MM.1S (cell line): ENCODE data around the gene PINLYP.

Source experiments
- DNase-seq: peaks from one replicate; pipeline ENCODE4 v3.0.0-alpha.2; 2015
- H2AFZ ChIP-seq: fragments of 300-600 bp; sonication (generic); 2 replicates; pipeline ENCODE4 v1.6.0; 2016; ENCODE audit warnings: antibody characterized with exemption, low read length
- H3F3A ChIP-seq: fragments of 300-600 bp; sonication (generic); 2 replicates; pipeline ENCODE4 v1.6.1; 2016; ENCODE audit warnings: mild to moderate bottlenecking, antibody characterized with exemption, low read length, moderate library complexity, mixed read lengths; ENCODE audit not compliant: insufficient read depth
- H3K27ac ChIP-seq: fragments of 300-600 bp; sonication (generic); 2 replicates; pipeline ENCODE4 v1.5.1; 2016; ENCODE audit warnings: mild to moderate bottlenecking, low read length
- H3K27me3 ChIP-seq: fragments of 300-600 bp; sonication (generic); replicated peaks from 2 replicates; pipeline ENCODE4 v1.6.0; 2016; ENCODE audit warnings: low read length; ENCODE audit not compliant: insufficient read depth
- H3K36me3 ChIP-seq: fragments of 300-600 bp; sonication (generic); replicated peaks from 2 replicates; pipeline ENCODE4 v1.6.1; 2016; ENCODE audit warnings: mild to moderate bottlenecking, low read length, mixed read lengths; ENCODE audit not compliant: insufficient read depth
- H3K4me1 ChIP-seq: fragments of 300-600 bp; sonication (generic); 2 replicates; pipeline ENCODE4 v1.6.1; 2016; ENCODE audit warnings: low read length, mixed read lengths
- H3K4me2 ChIP-seq: fragments of 300-600 bp; sonication (generic); 2 replicates; pipeline ENCODE4 v1.6.0; 2016; ENCODE audit warnings: low read depth, low read length
- H3K4me3 ChIP-seq: fragments of 300-600 bp; sonication (generic); 2 replicates; pipeline ENCODE4 v1.5.1; 2016; ENCODE audit warnings: low read length, mixed read lengths
- H3K79me2 ChIP-seq: fragments of 300-600 bp; sonication (generic); 2 replicates; pipeline ENCODE4 v1.6.1; 2016; ENCODE audit warnings: mixed run types, low read length, mixed read lengths
- H3K9ac ChIP-seq: fragments of 300-600 bp; sonication (generic); 2 replicates; pipeline ENCODE4 v1.6.1; 2016; ENCODE audit warnings: low read length, mixed read lengths
- H3K9me2 ChIP-seq: fragments of 300-600 bp; sonication (generic); replicated peaks from 2 replicates; pipeline ENCODE4 v1.6.1; 2016; ENCODE audit warnings: mild to moderate bottlenecking, low read length, mixed read lengths; ENCODE audit not compliant: insufficient read depth
- H3K9me3 ChIP-seq: fragments of 300-600 bp; sonication (generic); replicated peaks from 2 replicates; pipeline ENCODE4 v1.6.1; 2016; ENCODE audit warnings: mild to moderate bottlenecking, low read length, mixed read lengths; ENCODE audit not compliant: insufficient read depth
- H4K20me1 ChIP-seq: fragments of 300-600 bp; sonication (generic); 2 replicates; pipeline ENCODE4 v1.6.1; 2016; ENCODE audit warnings: mild to moderate bottlenecking, low read length, moderate library complexity, mixed read lengths; ENCODE audit not compliant: insufficient read depth
- EZH2 ChIP-seq: fragments of 300-600 bp; sonication (generic); optimal IDR thresholded peaks from 2 replicates; pipeline ENCODE3; 2017; ENCODE audit warnings: low read depth, mild to moderate bottlenecking, antibody characterized with exemption, low read length, mixed read lengths
- EZH2phosphoT487 ChIP-seq: fragments of 300-600 bp; sonication (generic); IDR thresholded peaks from 2 replicates; pipeline ENCODE4 v1.6.1; 2018; ENCODE audit warnings: antibody characterized with exemption, low read length
- TF ChIP-seq, protein P1 (sequence below): fragments of 300-600 bp; sonication (generic); IDR thresholded peaks from 2 replicates; pipeline ENCODE4 v1.5.1; 2016; ENCODE audit warnings: antibody characterized with exemption, low read length, mixed read lengths

The PINLYP gene

GRCh38 chr19:43569657-43570056 lies 5.9 kb upstream of the PINLYP start:
- Histone ChIP-seq H2AFZ (no peak overlapping the region), H3K4me1 (no peaks in the 10 kb centered on the region), H3K27me3 (no peaks in the 10 kb centered on the region), H3K4me3 (no peak overlapping the region), H4K20me1 (no peaks in the 10 kb centered on the region), H3K9me3 (no peaks in the 10 kb centered on the region), H3F3A (no peaks in the 10 kb centered on the region), H3K36me3 (no peaks in the 10 kb centered on the region), H3K79me2 (peaks cover 12% of the 10 kb centered on the region), H3K9me2 (no peaks in the 10 kb centered on the region), H3K9ac (no peak overlapping the region), H3K4me2 (no peak overlapping the region), H3K27ac (no peak overlapping the region)
- TF ChIP-seq EZH2 (no peak), EZH2phosphoT487 (no peak)
- TF ChIP-seq, protein P1, sequence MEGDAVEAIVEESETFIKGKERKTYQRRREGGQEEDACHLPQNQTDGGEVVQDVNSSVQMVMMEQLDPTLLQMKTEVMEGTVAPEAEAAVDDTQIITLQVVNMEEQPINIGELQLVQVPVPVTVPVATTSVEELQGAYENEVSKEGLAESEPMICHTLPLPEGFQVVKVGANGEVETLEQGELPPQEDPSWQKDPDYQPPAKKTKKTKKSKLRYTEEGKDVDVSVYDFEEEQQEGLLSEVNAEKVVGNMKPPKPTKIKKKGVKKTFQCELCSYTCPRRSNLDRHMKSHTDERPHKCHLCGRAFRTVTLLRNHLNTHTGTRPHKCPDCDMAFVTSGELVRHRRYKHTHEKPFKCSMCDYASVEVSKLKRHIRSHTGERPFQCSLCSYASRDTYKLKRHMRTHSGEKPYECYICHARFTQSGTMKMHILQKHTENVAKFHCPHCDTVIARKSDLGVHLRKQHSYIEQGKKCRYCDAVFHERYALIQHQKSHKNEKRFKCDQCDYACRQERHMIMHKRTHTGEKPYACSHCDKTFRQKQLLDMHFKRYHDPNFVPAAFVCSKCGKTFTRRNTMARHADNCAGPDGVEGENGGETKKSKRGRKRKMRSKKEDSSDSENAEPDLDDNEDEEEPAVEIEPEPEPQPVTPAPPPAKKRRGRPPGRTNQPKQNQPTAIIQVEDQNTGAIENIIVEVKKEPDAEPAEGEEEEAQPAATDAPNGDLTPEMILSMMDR, result no peak
- DNase-seq, result no peak

GRCh38 chr19:43570174-43570791 lies 5.3 kb upstream of the PINLYP start:
- Histone ChIP-seq H3K9ac (no peak overlapping the region), H3K4me1 (no peaks in the 10 kb centered on the region), H3K79me2 (peaks cover 18% of the 10 kb centered on the region), H3K36me3 (no peaks in the 10 kb centered on the region), H4K20me1 (no peaks in the 10 kb centered on the region), H2AFZ (no peak overlapping the region), H3K9me3 (no peaks in the 10 kb centered on the region), H3K4me2 (no peak overlapping the region), H3K27ac (no peak overlapping the region), H3K27me3 (no peaks in the 10 kb centered on the region), H3K9me2 (no peaks in the 10 kb centered on the region), H3K4me3 (no peak overlapping the region), H3F3A (no peaks in the 10 kb centered on the region)
- TF ChIP-seq EZH2 (no peak), EZH2phosphoT487 (no peak)
- TF ChIP-seq, protein P1, result no peak
- DNase-seq, result no peak

- Histone ChIP-seq H4K20me1 (no peaks in the 10 kb centered on the region), H3K9ac (no peak overlapping the region), H3K4me3 (no peak overlapping the region), H3K36me3 (no peaks in the 10 kb centered on the region), H3K79me2 (peaks cover 19% of the 10 kb centered on the region), H3K27ac (no peak overlapping the region), H3K9me2 (no peaks in the 10 kb centered on the region), H3K9me3 (no peaks in the 10 kb centered on the region), H3K4me1 (peaks cover 4% of the 10 kb centered on the region; the same call in 1 of the 2 replicates), H3K4me2 (no peak overlapping the region), H3F3A (no peaks in the 10 kb centered on the region), H2AFZ (no peak overlapping the region), H3K27me3 (0 out of 2 replicates have a peak, but pooled peaks cover 9% of the 10 kb centered on the region)
- DNase-seq, result no peak
- TF ChIP-seq EZH2phosphoT487, result no peak
- no peak for TF ChIP-seq EZH2
- TF ChIP-seq, protein P1, result no peak
These were observed 3.4 kb upstream of the PINLYP start for GRCh38 chr19:43572171-43572588.
